HEK293 (cell line): ENCODE results near the gene MARVELD1.

Experiments
- ZBTB17 ChIP-seq: fragments of 450-650 bp; formaldehyde crosslinking; IDR thresholded peaks from 2 replicates; pipeline ENCODE4 v1.5.1; 2016; ENCODE audit warnings: missing biosample characterization, missing genetic modification characterization
- ZNF202 ChIP-seq: fragments of 450-650 bp; formaldehyde crosslinking; IDR thresholded peaks from 2 replicates; pipeline ENCODE4 v1.5.1; 2016; ENCODE audit warnings: missing biosample characterization, missing genetic modification characterization, borderline replicate concordance
- ZNF302 ChIP-seq: fragments of 450-650 bp; formaldehyde crosslinking; IDR thresholded peaks from 2 replicates; pipeline ENCODE4 v1.5.1; 2016; ENCODE audit warnings: missing biosample characterization, missing genetic modification characterization, low read depth
- ZNF791 ChIP-seq: fragments of 450-650 bp; formaldehyde crosslinking; IDR thresholded peaks from 2 replicates; pipeline ENCODE4 v1.5.1; 2016; ENCODE audit warnings: missing biosample characterization, missing genetic modification characterization
- TF ChIP-seq, protein P1 (sequence below): fragments of 450-650 bp; formaldehyde crosslinking; IDR thresholded peaks from 2 replicates; pipeline ENCODE4 v1.5.1; 2017; ENCODE audit warnings: missing biosample characterization, missing genetic modification characterization
- TF ChIP-seq, protein P2 (sequence below): fragments of 450-650 bp; formaldehyde crosslinking; IDR thresholded peaks from 2 replicates; pipeline ENCODE4 v1.5.1; 2016; ENCODE audit warnings: missing biosample characterization, missing genetic modification characterization

DNA sequence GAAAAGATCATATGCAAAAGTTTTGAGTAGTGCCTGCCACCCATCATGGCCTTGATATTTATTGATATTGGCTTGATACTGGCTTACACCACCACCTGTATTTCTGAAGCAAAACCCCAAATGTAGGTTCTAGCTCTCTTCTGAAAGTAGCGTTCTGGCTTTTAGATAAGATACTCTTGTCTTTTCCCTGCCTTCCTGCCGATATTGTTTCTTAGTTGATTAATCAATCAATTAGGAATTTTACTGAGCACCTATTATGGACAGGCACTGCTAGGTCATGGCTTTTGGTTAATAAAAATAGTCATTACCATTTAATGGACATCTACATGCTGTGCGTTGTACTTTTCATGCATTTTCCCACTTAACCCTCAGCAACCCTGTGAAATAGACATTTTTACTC lies 50.4 kb downstream of the MARVELD1 start:
- TF ChIP-seq ZNF302 (tag by site-specific recombination) (no peak), ZNF202 (tag by site-specific recombination) (no peak), ZNF791 (tag by site-specific recombination) (no peak), ZBTB17 (tag by site-specific recombination) (no peak)
- TF ChIP-seq, protein P1, sequence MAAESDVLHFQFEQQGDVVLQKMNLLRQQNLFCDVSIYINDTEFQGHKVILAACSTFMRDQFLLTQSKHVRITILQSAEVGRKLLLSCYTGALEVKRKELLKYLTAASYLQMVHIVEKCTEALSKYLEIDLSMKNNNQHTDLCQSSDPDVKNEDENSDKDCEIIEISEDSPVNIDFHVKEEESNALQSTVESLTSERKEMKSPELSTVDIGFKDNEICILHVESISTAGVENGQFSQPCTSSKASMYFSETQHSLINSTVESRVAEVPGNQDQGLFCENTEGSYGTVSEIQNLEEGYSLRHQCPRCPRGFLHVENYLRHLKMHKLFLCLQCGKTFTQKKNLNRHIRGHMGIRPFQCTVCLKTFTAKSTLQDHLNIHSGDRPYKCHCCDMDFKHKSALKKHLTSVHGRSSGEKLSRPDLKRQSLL (tag by site-specific recombination): no peak
- TF ChIP-seq, protein P2, sequence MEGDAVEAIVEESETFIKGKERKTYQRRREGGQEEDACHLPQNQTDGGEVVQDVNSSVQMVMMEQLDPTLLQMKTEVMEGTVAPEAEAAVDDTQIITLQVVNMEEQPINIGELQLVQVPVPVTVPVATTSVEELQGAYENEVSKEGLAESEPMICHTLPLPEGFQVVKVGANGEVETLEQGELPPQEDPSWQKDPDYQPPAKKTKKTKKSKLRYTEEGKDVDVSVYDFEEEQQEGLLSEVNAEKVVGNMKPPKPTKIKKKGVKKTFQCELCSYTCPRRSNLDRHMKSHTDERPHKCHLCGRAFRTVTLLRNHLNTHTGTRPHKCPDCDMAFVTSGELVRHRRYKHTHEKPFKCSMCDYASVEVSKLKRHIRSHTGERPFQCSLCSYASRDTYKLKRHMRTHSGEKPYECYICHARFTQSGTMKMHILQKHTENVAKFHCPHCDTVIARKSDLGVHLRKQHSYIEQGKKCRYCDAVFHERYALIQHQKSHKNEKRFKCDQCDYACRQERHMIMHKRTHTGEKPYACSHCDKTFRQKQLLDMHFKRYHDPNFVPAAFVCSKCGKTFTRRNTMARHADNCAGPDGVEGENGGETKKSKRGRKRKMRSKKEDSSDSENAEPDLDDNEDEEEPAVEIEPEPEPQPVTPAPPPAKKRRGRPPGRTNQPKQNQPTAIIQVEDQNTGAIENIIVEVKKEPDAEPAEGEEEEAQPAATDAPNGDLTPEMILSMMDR (tag by site-specific recombination): no peak
